Peyer's patch (tissue), 4 donors: ENCODE results near the gene POMGNT1.

Source experiments
- POLR2A ChIP-seq, 2 donors: fragments of 450-650 bp; IDR thresholded peaks; one replicate each; pipeline ENCODE4 v1.5.1; 2017; ENCODE audit warnings: antibody characterized with exemption in 2 of 2, mild to moderate bottlenecking in 2 of 2, moderate library complexity in 2 of 2
- TF ChIP-seq, protein P1 (sequence below), 6 experiments: fragments of 450-650 bp in 4 of 6; fragments of 200-600 bp in 2 of 6; sonication (generic) in 1 of 6; IDR thresholded peaks; one replicate each; pipeline ENCODE4 v1.5.1; 2017 to 2019; ENCODE audit warnings: antibody characterized with exemption in 6 of 6, mild to moderate bottlenecking in 3 of 6, moderate library complexity in 1 of 6

DNA sequence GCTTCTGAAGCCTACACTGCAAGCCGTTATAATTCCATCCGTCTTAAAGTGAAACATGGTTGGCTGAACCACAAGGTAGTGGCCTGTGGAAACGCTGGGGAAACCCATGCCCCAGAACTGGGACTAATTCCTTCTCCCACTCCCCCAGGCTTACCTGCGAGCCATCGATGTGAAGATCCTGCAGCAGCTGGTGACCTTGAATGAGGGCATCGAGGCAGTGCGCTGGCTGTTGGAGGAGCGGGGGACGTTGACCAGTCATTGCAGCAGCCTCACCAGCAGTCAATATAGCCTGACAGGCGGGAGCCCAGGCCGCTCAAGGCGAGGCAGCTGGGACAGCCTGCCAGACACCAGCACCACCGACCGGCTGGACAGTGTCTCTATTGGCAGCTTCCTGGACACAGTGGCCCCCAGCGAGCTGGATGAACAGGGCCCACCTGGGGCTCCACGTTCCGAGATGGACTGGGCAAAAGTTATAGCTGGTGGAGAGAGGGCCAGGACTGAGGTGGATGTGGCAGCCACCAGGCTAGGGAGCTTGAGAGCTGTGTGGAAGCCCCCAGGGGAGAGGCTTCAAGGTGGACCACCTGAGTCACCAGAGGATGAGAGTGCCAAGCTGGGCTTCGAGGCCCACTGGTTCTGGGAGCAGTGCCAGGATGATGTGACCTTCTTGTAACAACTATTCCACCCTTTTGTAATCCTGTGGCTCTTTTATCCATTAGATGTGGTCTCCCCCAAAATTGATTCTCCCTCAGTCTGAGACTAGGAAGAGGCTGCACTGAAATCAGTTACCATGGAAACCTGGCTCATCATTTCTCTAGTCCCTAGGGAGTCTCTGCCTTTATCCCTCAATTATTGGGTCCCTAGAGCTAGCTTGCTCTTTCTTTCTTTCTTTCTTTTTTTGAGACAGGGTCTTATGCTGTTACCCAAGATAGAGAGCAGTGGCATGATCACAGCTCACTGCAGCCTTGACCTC, 21.6 kb upstream of the POMGNT1 start:
- TF ChIP-seq, protein P1, sequence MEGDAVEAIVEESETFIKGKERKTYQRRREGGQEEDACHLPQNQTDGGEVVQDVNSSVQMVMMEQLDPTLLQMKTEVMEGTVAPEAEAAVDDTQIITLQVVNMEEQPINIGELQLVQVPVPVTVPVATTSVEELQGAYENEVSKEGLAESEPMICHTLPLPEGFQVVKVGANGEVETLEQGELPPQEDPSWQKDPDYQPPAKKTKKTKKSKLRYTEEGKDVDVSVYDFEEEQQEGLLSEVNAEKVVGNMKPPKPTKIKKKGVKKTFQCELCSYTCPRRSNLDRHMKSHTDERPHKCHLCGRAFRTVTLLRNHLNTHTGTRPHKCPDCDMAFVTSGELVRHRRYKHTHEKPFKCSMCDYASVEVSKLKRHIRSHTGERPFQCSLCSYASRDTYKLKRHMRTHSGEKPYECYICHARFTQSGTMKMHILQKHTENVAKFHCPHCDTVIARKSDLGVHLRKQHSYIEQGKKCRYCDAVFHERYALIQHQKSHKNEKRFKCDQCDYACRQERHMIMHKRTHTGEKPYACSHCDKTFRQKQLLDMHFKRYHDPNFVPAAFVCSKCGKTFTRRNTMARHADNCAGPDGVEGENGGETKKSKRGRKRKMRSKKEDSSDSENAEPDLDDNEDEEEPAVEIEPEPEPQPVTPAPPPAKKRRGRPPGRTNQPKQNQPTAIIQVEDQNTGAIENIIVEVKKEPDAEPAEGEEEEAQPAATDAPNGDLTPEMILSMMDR (IDR thresholded peaks at IDR 0.05), result no peak
- no peak for TF ChIP-seq POLR2A (IDR thresholded peaks at IDR 0.05)
